ENCODE measurements around the gene GJD3.

GJD3 gene

DNA sequence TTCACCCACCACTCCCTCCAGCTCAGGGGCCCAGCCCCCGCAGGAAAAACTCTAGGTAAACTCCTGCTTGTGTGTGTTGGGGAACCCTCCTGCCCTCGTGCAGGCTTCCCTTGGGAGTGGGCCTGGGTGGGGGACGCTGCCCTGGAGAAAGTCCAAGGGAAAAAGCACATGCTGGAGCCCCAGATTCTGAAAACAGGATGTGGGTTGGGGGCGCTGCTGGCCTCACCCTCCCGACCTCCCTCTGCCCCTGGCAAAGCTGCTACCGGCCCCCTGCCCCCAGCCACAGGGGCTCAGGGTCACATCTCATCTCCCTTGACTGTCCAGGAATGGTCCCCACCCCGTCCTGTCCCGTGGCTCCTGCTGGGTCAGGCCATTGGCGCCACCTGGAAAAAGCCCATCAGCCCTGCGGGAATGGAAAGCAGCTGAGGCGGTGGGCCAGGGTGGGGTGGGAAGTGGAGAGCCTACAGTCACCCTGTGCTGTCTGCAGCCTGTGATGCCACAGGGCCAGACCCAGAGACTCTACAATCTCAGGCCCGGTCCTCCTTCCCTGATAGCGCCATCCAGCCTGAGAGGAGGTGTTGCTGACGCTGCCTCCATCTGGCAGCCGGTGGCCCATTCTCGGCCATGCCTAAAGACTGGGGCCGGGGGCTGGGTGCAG, 2.5 kb upstream of the GJD3 start:
- DNase-seq: no peak

DNA sequence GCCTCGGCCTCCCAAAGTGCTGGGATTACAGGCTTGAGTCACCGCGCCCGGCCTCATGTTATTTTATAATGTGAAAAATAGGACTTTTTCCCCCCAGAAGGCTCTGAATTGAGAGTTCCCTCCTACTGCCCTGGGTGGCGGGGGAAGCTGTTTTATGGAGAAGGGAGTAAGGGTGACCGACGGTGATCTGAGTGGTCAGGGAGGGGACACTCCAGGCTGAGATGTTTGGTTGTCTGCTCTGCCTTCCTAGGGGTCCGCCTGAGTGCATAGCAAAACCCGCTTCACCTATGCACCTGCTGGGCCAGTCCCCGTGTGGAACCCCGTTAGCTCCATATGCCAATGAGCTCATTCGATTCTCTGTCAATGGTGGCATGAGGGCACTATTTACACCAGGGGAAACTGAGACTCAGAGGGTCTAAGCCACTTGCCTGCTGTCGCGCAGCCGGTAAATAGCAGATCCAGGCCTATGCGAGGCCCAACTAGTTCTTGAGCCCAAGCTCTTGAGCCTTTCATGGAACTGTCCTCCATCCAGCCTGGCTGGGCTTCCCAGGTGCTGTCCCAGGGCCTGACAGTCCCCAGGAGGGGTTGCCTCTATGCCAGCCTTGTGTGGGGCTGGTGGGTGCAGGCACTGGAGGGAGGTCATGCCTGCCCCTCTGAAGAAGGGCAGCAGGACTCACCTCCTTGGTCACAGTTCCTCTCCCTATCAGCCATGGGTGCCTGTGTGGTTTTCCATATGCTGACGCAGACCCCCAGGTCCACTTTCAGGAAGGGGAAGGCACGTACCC, 1.7 kb upstream of the GJD3 start:
- DNase-seq: no peak

DNA sequence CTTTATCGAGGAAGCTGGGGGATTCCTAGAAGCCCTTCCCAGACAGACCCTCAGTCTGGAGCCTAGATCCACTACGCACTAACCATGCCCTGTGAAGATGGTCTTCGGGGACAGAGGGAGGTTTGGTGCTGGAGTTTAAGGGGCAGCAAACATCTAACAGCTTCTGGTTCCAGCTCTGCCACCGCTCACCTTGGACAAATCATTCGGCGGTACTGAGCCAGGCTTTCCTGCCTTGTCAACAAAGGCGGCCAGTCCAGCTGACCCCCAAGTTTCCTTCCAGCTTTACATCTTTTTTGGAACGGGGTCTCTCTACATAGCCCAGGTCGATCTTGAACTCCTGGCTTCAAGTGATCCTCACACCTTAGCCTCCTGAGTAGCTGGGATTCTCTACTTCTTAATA, 369 bp upstream of the GJD3 start:
- DNase-seq: no peak

DNA sequence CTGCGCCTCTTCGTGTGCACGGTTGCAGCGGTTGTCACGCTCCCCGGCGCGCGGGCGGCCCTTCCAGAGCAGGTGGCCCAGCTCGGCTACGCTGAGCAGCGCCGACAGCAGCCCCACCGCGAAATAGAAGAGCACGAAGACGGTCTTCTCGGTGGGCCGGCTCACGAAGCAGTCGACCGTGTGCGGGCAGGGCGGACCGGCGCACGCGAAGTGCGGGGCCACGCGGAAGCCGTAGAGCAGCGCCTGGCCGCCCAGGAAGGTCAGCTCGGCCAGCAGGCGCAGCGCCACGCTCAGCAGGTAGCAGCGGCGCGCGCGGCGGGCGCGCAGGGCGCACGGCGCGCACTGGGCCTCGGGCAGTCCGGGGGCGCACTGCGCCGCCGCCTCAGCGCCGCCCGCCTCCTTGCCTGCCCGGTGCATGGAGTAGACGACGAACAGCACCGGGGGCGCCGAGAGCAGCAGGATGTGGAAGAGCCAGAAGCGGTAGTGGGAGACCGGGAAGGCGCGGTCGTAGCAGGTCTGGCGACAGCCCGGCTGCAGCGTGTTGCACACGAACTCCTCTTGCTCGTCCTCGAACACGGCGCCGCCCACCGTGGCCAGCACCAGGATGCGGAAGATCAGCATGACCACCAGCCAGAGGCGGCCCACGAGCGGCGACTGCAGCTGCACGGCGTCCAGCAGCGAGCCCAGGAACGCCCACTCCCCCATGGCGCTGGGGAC, 1.3 kb downstream of the GJD3 start:
- DNase-seq: no peak

DNA sequence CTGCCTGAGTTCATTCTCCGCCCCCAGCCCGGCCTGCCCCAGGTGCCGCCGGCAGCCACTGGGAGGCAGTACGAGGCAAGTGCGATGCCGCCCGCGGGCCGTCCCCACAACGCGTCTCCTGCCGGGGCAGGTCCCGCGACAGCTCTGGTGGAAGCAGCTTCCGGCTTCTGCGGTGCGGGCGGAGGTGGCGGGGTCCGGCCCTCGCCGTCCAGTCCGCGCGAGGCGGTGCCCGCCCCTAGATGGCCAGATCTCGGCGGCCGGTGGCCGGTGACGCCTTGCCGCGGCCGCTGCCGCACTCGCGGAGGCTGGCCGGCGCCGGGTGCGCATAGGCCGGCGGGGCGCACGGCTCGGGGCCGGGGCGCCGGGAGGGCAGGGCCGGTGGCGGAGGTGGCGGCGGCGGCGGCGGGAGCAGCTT, 1.8 kb downstream of the GJD3 start:
- peak; percentile 76 to 79 for DNase-seq

DNA sequence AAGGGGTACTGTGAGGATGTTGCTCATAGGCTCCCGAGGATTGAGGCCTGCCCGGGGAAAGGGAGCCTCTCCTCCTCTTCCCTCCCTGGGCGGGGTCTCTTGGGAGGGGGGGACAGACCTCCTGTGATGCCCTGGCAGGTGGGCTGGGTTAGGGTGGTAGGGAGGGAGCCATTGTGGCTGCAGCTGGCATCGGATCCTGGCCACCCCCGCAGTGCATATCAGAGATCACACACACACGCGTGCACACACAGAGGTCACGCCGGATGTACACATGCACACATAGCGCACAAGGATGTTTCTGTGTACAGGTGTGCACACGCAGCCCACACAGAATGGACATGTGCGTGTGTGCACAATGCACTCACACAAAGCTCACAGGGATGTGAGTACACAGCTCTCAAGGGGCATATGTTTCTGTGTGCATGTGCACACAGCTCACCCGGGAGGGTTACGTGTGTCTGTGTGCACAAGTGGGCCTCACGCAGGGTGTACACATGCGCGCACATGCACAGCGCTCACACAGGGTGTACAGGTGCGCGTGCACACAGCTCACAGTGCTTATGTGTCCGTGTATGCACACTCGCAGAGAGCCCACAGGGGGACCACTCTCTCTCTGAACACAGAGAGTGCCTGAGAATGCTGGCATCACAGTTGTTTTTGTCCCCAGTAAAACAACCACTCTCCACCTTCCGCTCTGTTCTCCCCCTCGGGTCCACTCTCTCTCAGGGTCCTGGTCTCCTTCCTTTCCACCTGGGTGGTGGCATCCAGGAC, 2.4 kb downstream of the GJD3 start:
- no peak for DNase-seq

DNA sequence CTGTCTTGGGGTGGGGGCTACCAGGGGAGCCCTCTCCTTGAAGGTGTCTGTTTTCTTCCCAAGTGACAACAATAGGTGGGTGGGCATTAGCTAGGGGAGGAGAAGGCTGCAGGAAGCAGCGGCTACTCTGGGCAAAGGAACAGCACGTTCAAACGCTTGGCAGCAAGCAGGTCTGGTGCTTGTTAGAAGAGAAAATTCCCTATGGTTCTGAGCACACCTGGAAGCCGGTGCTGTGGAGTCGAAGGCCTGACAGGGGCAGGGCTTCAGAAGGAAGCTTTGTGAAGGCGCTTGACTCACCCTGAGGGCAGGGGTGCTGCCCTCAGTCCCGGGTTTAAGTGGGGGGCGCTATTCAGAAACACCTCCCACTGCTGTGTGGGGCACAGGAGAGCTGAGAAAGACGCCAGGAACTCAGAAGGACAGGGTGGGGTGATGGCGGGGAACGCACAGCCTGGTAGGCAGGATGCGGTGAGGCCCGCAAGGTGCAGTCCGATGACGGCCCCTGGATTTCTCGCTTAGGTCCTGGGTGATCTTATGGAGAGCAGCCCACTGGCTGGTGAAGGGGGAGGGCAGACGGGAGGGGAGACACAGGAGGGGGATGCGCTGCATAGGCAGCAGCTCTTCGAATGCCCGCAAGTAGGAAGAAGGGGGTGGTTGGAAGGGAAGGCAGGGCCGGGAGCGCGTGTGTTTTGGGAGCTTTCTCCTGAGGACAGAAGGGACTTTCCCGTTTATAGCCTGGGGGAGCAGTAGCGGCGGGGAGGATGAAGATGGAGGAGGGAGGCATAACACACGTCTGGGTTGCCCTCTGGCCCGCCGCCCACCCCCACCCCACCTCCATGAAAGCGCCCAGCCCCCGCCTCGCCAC, 3.2 kb downstream of the GJD3 start:
- no peak for DNase-seq

DNA sequence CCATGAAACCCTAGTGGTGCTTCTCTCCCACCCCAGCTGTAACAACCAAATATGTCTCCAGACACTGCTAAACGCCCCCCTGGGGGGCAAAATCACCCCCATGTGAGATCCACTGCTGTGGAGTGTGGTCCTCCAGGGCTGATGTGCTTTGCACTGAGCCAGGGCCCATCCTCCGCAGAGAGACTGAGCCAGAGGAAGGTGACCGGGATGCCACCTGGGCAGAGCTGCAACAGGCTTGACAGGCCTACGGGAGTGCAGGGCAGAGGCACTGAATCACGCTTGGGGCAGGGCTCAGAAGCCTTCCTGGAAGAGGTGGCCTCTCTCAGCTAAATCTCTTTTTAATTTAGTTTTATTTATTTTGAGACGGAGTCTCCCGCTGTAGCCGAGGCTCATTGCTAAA, 4.4 kb downstream of the GJD3 start:
- peak in 1 of 2 donors; percentile 0 for DNase-seq

DNA sequence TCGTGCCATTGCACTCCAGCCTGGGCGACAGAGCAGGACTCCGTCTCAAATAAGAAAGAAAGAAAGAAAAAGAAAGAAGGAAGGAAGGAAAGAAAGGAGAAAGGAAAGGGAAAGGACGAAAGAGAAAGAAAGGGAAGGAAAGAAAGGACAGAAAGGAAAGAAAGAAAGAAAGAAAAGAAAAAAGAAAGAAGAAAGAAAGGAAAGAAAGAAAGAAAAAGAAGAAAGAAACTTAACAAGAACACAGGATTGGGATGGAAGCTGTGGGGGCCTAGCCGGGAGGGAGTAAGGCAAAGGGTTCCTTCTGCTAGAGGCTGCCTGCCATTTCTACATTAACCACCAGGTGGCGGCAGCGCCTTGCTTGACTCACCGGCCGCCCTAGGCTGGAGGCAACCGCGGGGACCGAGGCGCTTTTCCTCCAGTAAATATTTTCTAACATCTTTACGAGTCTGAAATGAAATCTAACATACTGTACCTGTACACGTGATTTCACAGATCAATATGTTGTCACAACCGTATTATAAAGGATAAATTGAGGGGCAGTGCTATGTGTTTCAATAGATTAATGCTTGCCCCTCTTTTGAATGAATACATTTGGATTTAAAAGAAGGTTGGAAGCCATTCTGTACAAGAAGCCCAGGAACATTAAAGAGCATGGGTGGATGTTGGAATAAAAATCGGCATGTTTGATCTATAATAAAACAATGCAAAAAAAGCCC, 6.1 kb downstream of the GJD3 start:
- peak; percentile 83 to 92 for DNase-seq

DNA sequence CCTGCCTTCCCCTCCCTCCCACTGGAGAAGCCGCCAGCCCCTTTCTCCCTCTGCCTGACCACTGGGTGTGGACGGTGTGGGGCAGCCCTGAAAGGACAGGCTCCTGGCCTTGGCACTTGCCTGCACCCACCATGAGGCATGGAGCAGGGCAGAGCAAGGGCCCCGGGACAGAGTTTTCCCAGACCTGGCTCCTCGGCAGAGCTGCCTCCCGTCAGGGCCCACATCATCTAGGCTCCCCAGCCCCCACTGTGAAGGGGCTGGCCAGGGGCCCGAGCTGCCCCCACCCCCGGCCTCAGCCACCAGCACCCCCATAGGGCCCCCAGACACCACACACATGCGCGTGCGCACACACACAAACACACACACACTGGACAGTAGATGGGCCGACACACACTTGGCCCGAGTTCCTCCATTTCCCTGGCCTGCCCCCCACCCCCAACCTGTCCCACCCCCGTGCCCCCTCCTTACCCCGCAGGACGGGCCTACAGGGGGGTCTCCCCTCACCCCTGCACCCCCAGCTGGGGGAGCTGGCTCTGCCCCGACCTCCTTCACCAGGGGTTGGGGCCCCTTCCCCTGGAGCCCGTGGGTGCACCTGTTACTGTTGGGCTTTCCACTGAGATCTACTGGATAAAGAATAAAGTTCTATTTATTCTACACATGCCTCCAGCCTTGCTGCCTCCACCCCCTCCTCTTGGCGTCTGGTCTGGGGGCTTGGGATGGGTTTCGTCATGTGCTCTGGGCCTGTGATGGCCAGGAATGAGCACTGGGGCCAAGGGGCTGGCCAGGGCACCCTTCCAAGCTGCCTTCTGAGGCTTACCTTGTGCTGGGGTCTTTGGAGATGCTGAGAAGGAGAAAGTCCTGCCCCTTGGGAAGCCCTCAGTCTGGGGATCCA, 7.3 kb downstream of the GJD3 start:
- no peak for DNase-seq

DNA sequence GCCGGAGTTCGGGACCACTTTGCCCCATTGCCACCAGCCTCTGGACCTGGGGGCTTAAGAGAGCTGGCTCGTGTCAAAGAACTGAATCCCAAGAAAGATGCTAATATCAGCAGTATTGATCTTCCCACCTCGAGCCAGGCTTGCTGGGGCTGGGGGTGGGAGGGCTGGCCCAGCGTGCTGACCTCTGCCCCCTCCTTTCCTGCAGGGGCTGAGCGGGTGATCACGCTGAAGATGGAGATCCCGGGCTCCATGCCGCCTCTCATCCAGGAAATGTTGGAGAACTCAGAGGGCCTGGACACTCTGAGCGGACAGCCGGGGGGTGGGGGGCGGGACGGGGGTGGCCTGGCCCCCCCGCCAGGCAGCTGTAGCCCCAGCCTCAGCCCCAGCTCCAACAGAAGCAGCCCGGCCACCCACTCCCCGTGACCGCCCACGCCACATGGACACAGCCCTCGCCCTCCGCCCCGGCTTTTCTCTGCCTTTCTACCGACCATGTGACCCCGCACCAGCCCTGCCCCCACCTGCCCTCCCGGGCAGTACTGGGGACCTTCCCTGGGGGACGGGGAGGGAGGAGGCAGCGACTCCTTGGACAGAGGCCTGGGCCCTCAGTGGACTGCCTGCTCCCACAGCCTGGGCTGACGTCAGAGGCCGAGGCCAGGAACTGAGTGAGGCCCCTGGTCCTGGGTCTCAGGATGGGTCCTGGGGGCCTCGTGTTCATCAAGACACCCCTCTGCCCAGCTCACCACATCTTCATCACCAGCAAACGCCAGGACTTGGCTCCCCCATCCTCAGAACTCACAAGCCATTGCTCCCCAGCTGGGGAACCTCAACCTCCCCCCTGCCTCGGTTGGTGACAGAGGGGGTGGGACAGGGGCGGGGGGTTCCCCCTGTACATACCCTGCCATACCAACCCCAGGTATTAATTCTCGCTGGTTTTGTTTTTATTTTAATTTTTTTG, 8.5 kb downstream of the GJD3 start:
- DNase-seq: no peak

DNA sequence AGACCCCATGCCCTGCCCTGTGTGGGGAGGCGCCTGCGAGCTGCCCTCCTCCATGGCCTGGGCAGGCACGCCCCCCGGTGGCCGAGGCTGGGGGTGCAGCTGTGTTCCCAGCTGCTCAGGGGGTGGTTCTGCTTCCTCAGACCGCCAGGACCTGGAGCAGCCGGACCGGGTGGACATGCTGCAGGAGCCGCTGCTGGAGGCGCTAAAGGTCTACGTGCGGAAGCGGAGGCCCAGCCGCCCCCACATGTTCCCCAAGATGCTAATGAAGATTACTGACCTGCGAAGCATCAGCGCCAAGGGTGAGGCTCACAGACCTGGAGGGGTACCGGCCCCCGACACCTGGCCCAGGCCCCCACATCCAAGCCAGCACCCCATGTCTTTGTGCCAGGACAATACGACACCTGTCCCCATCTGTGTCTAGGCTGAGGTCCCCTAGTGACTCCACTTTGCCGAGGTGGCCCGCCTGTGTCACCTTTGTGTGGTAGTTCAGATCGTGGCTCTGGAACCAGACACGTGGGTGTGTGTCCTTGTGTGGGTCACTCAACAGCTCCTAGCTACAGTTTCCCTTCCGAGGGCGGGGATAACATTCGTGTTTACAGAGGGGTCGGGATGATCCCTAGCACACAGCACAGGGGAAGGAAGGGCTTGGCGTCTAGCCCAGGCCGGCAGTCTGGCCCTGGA, 9.3 kb downstream of the GJD3 start:
- DNase-seq: peak; percentile 64 to 80

DNA sequence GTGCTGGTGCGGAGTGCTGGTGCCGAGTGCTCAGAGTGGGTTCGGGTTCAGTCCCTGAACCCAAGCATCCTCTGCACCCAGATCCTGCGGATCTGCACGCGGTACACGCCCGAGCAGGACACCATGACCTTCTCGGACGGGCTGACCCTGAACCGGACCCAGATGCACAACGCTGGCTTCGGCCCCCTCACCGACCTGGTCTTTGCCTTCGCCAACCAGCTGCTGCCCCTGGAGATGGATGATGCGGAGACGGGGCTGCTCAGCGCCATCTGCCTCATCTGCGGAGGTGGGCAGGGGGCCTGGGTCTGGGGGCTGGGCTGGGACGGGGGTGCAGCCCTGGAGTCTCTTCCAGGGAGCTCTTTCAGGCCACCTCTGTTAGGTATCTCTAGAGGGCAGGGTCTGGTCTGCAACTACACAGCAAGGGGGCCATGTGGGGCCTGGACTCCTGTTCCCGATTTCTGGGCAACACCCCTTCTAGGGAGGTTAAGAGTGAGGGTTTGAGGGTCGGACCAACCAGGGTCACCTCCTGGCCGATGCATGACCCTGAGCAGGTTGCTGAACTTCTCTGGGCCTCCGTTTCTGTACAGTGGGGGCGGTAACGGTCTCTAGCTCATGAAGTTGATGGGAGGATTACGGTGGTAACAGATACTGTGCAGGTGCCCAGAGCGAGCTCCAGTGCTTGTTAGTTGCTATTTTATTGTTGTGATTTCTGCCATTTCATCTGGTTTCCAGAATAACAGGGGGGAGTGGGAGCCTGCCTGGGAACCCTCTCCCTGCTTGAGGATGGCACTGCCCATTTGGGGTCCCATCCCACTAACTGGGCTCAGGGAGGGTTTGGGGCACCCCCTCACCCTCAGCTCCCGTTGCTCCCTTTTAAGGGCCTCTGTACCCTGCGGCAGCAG, 10.1 kb downstream of the GJD3 start:
- peak in 1 of 2 donors; percentile 1 for DNase-seq

DNA sequence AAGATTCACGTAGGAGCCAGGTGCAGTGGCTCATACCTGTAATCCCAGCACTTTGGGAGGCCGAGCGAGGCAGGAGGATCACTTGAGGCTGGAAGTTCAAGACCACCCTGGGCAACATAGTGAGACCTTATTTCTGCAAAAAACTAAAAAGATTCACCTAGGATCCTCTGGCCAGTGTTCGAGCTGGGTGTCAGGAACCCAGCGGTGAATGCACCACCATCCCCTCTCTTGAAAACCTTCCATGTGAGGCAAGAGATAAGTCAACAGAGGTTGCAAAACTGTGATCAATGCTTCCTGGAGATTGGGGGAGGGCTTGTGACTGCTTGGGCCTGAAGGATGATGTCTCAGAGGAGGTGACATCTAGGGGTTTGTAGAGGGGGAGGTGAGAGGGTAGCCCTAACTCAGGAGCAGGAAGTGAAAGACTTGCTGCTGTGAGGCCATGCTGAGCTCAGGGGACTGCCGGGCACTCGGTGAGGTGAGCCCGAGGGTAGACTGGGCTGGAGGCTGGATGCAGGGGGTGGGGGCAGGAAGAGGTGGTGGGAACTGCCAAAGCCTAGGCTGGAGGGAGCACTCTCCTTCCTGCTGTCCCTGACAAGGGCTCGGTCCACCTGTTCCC, 11.7 kb downstream of the GJD3 start:
- DNase-seq: no peak

DNA sequence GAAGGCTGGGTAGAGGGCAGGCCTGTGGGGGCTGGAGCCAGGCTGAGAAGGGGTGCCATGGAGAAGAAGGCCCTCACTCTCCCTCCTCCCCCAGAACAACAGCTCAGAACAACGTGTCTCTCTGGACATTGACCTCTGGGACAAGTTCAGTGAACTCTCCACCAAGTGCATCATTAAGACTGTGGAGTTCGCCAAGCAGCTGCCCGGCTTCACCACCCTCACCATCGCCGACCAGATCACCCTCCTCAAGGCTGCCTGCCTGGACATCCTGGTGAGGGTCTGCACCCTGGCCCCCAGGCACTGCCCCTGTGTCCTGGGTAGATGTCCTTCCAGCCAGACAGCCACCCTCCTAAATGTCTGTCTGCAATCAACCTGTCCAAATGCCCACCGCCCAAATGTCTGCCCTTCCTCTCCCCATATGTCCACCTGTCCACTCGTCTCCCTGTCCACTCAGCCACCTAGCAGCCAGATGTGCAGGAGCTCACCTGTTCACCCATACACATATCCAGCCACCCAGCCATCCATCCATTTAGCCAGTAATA, 12.2 kb downstream of the GJD3 start:
- no peak for DNase-seq

DNA sequence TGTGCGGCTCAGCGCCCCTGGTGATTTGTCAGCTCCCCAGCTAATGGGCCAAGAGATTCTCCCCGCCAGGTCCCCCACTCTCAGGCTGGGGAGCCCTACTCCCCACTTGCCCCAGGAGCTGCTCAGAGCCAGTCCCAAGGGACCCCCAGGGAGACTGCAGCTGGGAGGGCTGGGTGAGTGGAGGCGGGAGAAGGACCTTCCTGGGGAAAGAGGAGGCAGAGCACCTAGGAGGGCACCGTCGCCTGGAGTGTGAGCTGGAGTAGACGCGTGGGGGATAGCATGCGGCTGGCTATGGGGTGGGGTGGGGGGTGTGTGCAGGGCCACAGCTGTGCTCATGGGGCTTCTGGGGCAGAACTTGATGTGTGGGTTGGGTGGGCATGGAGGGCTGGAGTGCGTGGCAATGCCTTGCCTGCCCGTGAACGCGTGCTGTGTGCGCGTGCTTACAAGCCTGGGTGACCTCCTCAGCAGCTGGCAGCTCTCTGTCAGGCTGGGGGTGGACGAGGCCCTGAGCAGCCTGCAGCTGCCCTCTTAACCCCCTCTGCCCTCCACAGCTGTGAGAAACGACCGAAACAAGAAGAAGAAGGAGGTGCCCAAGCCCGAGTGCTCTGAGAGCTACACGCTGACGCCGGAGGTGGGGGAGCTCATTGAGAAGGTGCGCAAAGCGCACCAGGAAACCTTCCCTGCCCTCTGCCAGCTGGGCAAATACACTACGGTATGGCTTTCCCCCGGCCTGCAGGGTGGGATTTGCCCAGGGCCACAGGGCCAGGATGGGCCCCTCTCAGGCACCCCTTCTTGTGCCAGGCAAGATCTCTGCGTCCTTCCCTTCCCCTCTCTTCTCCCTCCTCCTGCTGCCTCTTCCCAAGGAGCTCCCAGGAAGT, 12.9 kb downstream of the GJD3 start:
- DNase-seq: no peak

Measured in activated CD4-positive, alpha-beta T cell treated with anti-CD3 and anti-CD28 coated beads for 4 hours (primary cell).